ENCODE results near the gene SULT1E1.

Gene SULT1E1

GRCh38 chr4:69822198-69822597, 37.7 kb downstream of the SULT1E1 start:
- no peak for DNase-seq (ENCODE audit: low read depth, low spot score)
- H3K4me3 ChIP-seq (ENCODE audit: low read depth, low read length), result no peak overlapping the region
- TF ChIP-seq, protein P1, sequence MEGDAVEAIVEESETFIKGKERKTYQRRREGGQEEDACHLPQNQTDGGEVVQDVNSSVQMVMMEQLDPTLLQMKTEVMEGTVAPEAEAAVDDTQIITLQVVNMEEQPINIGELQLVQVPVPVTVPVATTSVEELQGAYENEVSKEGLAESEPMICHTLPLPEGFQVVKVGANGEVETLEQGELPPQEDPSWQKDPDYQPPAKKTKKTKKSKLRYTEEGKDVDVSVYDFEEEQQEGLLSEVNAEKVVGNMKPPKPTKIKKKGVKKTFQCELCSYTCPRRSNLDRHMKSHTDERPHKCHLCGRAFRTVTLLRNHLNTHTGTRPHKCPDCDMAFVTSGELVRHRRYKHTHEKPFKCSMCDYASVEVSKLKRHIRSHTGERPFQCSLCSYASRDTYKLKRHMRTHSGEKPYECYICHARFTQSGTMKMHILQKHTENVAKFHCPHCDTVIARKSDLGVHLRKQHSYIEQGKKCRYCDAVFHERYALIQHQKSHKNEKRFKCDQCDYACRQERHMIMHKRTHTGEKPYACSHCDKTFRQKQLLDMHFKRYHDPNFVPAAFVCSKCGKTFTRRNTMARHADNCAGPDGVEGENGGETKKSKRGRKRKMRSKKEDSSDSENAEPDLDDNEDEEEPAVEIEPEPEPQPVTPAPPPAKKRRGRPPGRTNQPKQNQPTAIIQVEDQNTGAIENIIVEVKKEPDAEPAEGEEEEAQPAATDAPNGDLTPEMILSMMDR (IDR thresholded peaks at IDR 0.05; ENCODE audit: low read depth, low read length), result no peak
- in situ Hi-C loops (cut with HindIII; ENCODE audit: low sequenced_read_pairs), result no loop called here

DNA sequence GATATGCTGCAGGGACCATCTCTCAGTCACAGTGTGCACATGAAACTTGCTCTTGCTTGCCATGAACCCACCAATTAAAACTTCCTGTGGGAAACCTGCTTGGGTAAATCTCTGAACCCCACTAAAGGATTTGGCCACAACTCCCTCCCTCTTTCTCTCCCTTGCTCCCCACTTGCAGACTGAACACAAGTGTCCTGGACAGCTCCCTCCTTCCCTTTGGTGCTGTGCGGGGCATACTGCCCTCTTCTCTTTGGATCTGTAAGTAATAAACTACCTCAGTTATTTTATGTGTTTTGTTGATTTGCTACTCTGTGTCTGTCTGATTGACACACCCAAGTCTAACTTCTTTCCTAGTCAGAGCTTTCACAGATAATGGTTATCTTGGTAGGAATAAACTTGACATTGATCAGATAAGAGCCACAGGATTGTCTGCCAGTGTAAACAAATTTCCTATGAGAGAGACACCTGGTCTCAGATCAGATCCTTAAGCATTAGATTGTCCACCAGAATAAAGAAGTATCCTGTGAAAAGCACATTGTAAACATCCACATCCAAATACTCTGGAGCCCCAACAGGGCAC, 41.8 kb downstream of the SULT1E1 start:
- in situ Hi-C loops (cut with HindIII; ENCODE audit: low sequenced_read_pairs), result no loop called here
- H3K4me3 ChIP-seq (ENCODE audit: low read depth, low read length), result no peak overlapping the region
- DNase-seq (ENCODE audit: low read depth, low spot score), result no peak
- TF ChIP-seq, protein P1 (IDR thresholded peaks at IDR 0.05; ENCODE audit: low read depth, low read length), result no peak

DNA sequence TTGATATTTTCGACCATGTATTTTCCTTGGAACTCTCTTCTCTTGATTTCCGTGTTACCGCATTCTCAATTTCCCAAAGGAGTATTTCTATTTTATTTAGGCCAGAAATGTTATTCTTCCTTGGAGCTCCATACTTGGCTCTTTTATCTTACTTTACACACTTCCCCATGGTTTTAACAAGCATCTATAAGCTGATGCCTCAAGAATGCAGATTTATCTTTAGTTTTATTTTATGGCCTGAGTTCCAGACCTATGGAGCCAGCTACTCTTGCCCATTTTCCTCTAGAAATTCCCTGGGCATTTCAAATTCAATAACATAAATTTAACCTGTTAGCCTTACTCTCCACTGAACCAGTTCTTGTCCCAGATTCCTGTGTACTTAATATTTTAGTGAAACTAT, 43.7 kb downstream of the SULT1E1 start:
- no peak for DNase-seq (ENCODE audit: low read depth, low spot score)
- in situ Hi-C loops (cut with HindIII; ENCODE audit: low sequenced_read_pairs), result no loop called here
- no peak overlapping the region for H3K4me3 ChIP-seq (ENCODE audit: low read depth, low read length)
- TF ChIP-seq, protein P1 (IDR thresholded peaks at IDR 0.05; ENCODE audit: low read depth, low read length), result no peak

DNA sequence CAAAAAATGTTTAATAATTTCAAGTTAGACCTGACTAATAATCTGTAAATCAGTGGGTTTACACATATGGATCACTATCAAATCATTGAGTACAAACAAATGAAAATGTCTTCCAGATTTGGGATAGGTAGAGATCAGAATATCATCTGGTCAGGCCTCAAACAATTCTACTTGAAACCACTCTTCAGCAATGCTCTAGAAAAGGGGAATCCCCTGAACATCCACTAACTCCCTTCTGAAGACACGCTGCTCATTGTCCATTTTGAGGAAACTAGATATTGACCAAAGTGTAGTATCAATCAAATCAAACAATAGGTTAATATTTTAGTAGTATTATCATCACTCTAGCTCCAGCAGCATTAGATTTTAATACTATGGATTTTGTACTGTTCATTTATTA, 46.3 kb downstream of the SULT1E1 start:
- DNase-seq (ENCODE audit: low read depth, low spot score), result no peak
- no peak overlapping the region for H3K4me3 ChIP-seq (ENCODE audit: low read depth, low read length)
- in situ Hi-C loops (cut with HindIII; ENCODE audit: low sequenced_read_pairs), result no loop called here
- TF ChIP-seq, protein P1 (IDR thresholded peaks at IDR 0.05; ENCODE audit: low read depth, low read length), result no peak

GRCh38 chr4:69811166-69811565, 48.8 kb downstream of the SULT1E1 start:
- TF ChIP-seq, protein P1 (IDR thresholded peaks at IDR 0.05; ENCODE audit: low read depth, low read length), result no peak
- DNase-seq (ENCODE audit: low read depth, low spot score), result no peak
- no peak overlapping the region for H3K4me3 ChIP-seq (ENCODE audit: low read depth, low read length)
- in situ Hi-C loops (cut with HindIII; ENCODE audit: low sequenced_read_pairs), result no loop called here

GRCh38 chr4:69800599-69800998, 59.3 kb downstream of the SULT1E1 start:
- peak; percentile 32 for DNase-seq (ENCODE audit: low read depth, low spot score)
- TF ChIP-seq, protein P1 (IDR thresholded peaks at IDR 0.05; ENCODE audit: low read depth, low read length), result no peak

DNA sequence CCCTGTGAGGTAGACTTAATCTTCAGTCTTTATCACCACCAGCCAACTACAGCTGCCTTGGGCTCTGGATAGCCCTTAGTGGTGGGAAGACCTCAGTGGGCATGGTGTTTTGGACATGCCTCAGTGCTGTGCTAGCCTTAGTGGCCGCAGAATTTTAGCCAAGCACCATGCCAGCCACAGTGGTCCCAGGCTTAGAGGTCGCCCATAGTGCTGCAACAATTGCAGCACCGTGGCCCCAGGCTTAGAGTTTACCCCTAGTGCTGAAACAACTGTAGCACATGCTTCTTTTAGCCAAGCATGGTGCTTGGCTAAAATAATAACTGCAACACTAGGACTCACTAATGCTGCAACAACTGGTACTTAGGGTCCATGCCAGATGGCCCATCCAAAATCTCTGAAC, 60.6 kb downstream of the SULT1E1 start:
- no peak for DNase-seq (ENCODE audit: low read depth, low spot score)
- no peak overlapping the region for H3K4me3 ChIP-seq (ENCODE audit: low read depth, low read length)
- TF ChIP-seq, protein P1 (IDR thresholded peaks at IDR 0.05; ENCODE audit: low read depth, low read length), result no peak
- in situ Hi-C loops (cut with HindIII; ENCODE audit: low sequenced_read_pairs), result no loop called here

More at GRCh38 chr4:69800599-69800998, 59.3 kb downstream of the SULT1E1 start:
- in situ Hi-C loops (cut with HindIII; ENCODE audit: low sequenced_read_pairs), result no loop called here
- no peak overlapping the region for H3K4me3 ChIP-seq (ENCODE audit: low read depth, low read length)

All from astrocyte of the spinal cord (primary cell).